Measurements from ENCODE around the gene IKZF3. TPM values are rescaled to one million over a fixed set of nuclear protein-coding genes. Genes with fewer than 3 reads are reported as not detected.
A peak's percentile ranks its signal among the peaks of the same experiment; 100 is the strongest.

Gene IKZF3
- polyA plus RNA-seq, 1 donor from 2014 or later, result not detected

DNA sequence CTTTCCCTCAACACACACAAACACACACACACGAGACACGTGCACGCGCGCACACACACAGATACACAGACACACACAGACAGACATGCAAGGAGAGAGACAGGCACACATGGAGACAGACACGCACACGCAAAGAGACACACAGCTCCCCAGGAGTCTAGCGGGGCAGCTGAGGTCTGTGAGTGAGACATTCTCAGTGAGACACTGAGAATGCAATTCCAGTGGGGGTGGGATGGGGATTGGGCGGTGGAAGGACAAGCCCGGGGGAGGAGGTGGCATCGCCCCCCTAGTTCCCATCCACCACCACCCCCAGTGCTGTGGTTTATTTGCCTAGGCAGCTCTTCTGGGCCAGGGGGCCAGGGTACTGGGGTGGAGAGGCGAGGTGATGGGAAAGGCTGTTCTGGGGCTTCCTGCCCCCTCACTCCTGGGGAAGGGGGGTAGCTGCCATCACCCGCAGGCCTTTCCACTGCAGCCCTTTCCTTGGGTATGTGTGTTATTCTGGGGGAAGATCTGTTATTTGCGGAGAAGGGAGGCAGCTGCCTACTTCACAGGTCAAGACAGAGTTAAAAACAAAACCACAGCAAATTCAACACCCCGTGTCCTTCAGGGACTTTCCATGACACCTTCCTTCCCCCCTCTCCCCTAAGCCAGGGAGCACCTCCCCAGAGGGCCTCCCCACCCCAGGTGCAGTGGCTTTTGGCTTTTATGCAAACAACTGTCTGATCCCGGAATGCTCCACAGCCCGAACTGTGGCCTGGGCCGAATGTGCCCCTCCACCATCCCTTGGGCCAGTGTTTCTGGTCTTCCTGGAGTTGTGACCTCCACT, 108.3 kb downstream of the IKZF3 start:
- Histone ChIP-seq H3K9me3 (ENCODE audit: low read length) (no peaks in the 10 kb centered on the region), H3K4me3 (ENCODE audit: low read length) (no peak overlapping the region), H3K27ac (ENCODE audit: low read length) (no peak overlapping the region), H3K36me3 (ENCODE audit: insufficient read depth, low read length) (no peaks in the 10 kb centered on the region), H3K79me2 (replicated peaks; ENCODE audit: insufficient read depth, low read length) (no peaks in the 10 kb centered on the region), H3K27me3 (ENCODE audit: insufficient read depth, low read depth, low read length) (no peaks in the 10 kb centered on the region), H2AFZ (ENCODE audit: low read depth, low read length) (no peak overlapping the region), H3F3A (ENCODE audit: insufficient read depth, low read length, poor library complexity, severe bottlenecking) (no peaks in the 10 kb centered on the region), H3K9ac (ENCODE audit: low read length) (no peak overlapping the region), H3K4me2 (ENCODE audit: low read length) (no peak overlapping the region), H4K20me1 (ENCODE audit: insufficient read depth) (no peaks in the 10 kb centered on the region), H3K9me2 (ENCODE audit: insufficient read depth, low read length) (no peaks in the 10 kb centered on the region)
- TF ChIP-seq, protein P1, sequence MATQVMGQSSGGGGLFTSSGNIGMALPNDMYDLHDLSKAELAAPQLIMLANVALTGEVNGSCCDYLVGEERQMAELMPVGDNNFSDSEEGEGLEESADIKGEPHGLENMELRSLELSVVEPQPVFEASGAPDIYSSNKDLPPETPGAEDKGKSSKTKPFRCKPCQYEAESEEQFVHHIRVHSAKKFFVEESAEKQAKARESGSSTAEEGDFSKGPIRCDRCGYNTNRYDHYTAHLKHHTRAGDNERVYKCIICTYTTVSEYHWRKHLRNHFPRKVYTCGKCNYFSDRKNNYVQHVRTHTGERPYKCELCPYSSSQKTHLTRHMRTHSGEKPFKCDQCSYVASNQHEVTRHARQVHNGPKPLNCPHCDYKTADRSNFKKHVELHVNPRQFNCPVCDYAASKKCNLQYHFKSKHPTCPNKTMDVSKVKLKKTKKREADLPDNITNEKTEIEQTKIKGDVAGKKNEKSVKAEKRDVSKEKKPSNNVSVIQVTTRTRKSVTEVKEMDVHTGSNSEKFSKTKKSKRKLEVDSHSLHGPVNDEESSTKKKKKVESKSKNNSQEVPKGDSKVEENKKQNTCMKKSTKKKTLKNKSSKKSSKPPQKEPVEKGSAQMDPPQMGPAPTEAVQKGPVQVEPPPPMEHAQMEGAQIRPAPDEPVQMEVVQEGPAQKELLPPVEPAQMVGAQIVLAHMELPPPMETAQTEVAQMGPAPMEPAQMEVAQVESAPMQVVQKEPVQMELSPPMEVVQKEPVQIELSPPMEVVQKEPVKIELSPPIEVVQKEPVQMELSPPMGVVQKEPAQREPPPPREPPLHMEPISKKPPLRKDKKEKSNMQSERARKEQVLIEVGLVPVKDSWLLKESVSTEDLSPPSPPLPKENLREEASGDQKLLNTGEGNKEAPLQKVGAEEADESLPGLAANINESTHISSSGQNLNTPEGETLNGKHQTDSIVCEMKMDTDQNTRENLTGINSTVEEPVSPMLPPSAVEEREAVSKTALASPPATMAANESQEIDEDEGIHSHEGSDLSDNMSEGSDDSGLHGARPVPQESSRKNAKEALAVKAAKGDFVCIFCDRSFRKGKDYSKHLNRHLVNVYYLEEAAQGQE (IDR thresholded peaks at IDR 0.05; ENCODE audit: borderline replicate concordance), result no peak
- no peak for TF ChIP-seq TAF1 (IDR thresholded peaks at IDR 0.05; ENCODE audit: low read depth)
- TF ChIP-seq EZH2 (IDR thresholded peaks at IDR 0.05; ENCODE audit: borderline replicate concordance, insufficient read depth, low read length, poor library complexity, severe bottlenecking), result no peak
- TF ChIP-seq POLR2AphosphoS5 (IDR thresholded peaks at IDR 0.05), result no peak
- TF ChIP-seq SMC3 (conservative IDR thresholded peaks at IDR 0.05; ENCODE audit: poor library complexity), result no peak
- no peak for TF ChIP-seq MXI1 (conservative IDR thresholded peaks at IDR 0.05; ENCODE audit: poor library complexity, severe bottlenecking)
- no peak for TF ChIP-seq EP300 (conservative IDR thresholded peaks at IDR 0.05; ENCODE audit: poor library complexity, severe bottlenecking)
- TF ChIP-seq, protein P2, sequence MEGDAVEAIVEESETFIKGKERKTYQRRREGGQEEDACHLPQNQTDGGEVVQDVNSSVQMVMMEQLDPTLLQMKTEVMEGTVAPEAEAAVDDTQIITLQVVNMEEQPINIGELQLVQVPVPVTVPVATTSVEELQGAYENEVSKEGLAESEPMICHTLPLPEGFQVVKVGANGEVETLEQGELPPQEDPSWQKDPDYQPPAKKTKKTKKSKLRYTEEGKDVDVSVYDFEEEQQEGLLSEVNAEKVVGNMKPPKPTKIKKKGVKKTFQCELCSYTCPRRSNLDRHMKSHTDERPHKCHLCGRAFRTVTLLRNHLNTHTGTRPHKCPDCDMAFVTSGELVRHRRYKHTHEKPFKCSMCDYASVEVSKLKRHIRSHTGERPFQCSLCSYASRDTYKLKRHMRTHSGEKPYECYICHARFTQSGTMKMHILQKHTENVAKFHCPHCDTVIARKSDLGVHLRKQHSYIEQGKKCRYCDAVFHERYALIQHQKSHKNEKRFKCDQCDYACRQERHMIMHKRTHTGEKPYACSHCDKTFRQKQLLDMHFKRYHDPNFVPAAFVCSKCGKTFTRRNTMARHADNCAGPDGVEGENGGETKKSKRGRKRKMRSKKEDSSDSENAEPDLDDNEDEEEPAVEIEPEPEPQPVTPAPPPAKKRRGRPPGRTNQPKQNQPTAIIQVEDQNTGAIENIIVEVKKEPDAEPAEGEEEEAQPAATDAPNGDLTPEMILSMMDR (IDR thresholded peaks at IDR 0.05; ENCODE audit: poor library complexity, severe bottlenecking), result no peak
- no peak for TF ChIP-seq RAD21 (conservative IDR thresholded peaks at IDR 0.05)

DNA sequence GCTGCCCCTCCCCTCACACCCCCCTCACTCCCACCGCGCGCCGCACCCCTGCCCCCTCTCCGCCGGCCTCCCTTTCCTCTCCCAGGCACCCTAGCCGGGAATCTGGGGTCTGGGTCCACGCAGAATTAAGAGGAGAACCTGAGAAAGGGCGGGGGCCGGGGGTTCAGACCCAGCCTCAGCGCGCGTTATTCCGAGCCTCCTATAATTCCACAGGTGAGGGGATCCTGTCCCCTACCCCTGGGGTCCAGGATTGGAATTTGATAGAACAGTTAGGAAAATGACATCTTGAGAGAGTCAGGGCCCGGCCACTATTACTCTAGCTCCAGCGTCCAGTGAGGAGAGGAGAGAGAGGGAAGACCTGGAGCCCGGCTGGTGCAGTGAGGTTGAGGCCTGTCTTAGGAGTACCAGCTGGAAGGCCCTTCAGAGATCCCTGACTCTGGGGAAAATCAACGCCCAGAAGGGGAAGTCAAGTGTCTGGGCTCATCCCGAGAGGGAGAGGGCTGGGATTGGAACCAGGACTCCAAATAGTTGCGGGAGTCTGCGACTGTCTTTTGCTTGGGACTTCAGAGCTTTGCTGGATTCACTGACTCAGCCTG, 109.1 kb downstream of the IKZF3 start:
- no peaks in the 10 kb centered on the region for H3K9me3 ChIP-seq (ENCODE audit: low read length)

More for the DNA sequence above, 109.1 kb downstream of the IKZF3 start:
- Histone ChIP-seq H3K9me2 (ENCODE audit: insufficient read depth, low read length) (no peaks in the 10 kb centered on the region), H3K4me2 (ENCODE audit: low read length) (no peak overlapping the region), H3K27ac (ENCODE audit: low read length) (no peak overlapping the region), H3F3A (ENCODE audit: insufficient read depth, low read length, poor library complexity, severe bottlenecking) (no peaks in the 10 kb centered on the region), H3K4me3 (ENCODE audit: low read length) (peak overlapping the region; percentile 72), H3K79me2 (replicated peaks; ENCODE audit: insufficient read depth, low read length) (no peaks in the 10 kb centered on the region), H3K36me3 (ENCODE audit: insufficient read depth, low read length) (no peaks in the 10 kb centered on the region), H4K20me1 (ENCODE audit: insufficient read depth) (no peaks in the 10 kb centered on the region), H3K27me3 (ENCODE audit: insufficient read depth, low read depth, low read length) (no peaks in the 10 kb centered on the region), H2AFZ (ENCODE audit: low read depth, low read length) (no peak overlapping the region), H3K9ac (ENCODE audit: low read length) (peak overlapping the region; percentile 65)
- TF ChIP-seq RAD21 (conservative IDR thresholded peaks at IDR 0.05) (no peak), EZH2 (IDR thresholded peaks at IDR 0.05; ENCODE audit: borderline replicate concordance, insufficient read depth, low read length, poor library complexity, severe bottlenecking) (no peak), TAF1 (IDR thresholded peaks at IDR 0.05; ENCODE audit: low read depth) (no peak), MXI1 (conservative IDR thresholded peaks at IDR 0.05; ENCODE audit: poor library complexity, severe bottlenecking) (no peak), EP300 (conservative IDR thresholded peaks at IDR 0.05; ENCODE audit: poor library complexity, severe bottlenecking) (no peak), SMC3 (conservative IDR thresholded peaks at IDR 0.05; ENCODE audit: poor library complexity) (no peak)
- TF ChIP-seq, protein P2 (IDR thresholded peaks at IDR 0.05; ENCODE audit: poor library complexity, severe bottlenecking), result no peak
- TF ChIP-seq, protein P1 (IDR thresholded peaks at IDR 0.05; ENCODE audit: borderline replicate concordance), result no peak

Data from neural cell (in vitro differentiated cells).